Effector memory CD4-positive, alpha-beta T cell (primary cell): Measurements from ENCODE around the gene SMARCB1.

Experiments used
- DNase-seq, 3 donors: peaks; one replicate each; pipeline ENCODE4 v3.0.0-alpha.2; 2020
- H3K27ac ChIP-seq: 2 replicates; pipeline ENCODE4 v1.7.0; 2013; ENCODE audit warnings: mild to moderate bottlenecking, low read length, moderate library complexity; ENCODE audit not compliant: insufficient read depth, poor library complexity, severe bottlenecking
- H3K27me3 ChIP-seq: replicated peaks from 2 replicates; pipeline ENCODE4 v1.7.0; 2013; ENCODE audit warnings: mild to moderate bottlenecking, low read length; ENCODE audit not compliant: insufficient read depth, control insufficient read depth, poor library complexity, severe bottlenecking
- H3K36me3 ChIP-seq: 2 replicates; pipeline ENCODE4 v1.7.0; 2013; ENCODE audit warnings: mild to moderate bottlenecking, low read length, moderate library complexity; ENCODE audit not compliant: control insufficient read depth, insufficient read depth
- H3K4me1 ChIP-seq: 2 replicates; pipeline ENCODE4 v1.7.0; 2013; ENCODE audit warnings: low read length, mild to moderate bottlenecking; ENCODE audit not compliant: control insufficient read depth, insufficient read depth, poor library complexity, severe bottlenecking
- H3K4me3 ChIP-seq: 2 replicates; pipeline ENCODE4 v1.7.0; 2013; ENCODE audit warnings: low read length, low read depth, mild to moderate bottlenecking; ENCODE audit not compliant: insufficient read depth, poor library complexity, severe bottlenecking
- H3K9me3 ChIP-seq: 2 replicates; pipeline ENCODE4 v1.7.0; 2013; ENCODE audit warnings: mild to moderate bottlenecking, low read length, moderate library complexity; ENCODE audit not compliant: control insufficient read depth

The SMARCB1 gene

DNA sequence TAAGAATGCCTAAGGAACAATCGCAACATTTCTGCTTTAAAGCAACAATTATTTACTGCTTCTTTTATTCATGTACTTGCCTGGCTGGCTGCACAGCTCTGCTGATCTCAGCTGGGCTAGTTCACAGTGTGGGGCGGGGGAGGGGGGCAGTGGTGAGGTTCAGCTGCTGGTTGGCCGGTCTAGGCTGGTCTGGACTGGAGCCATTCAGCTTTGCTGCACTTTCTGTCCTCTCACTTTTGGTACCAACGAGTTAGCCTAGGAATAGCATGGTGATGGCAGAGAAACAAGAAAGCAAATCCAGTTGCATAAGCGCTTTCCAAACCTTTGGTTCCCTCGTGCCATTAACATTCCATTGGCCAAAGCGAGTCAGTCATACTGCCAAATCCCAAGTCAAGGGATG, 91.5 kb downstream of the SMARCB1 start:
- Histone ChIP-seq H3K36me3 (peaks cover 5% of the 10 kb centered on the region), H3K4me1 (no peaks in the 10 kb centered on the region), H3K4me3 (no peak overlapping the region), H3K27ac (no peak overlapping the region), H3K27me3 (no peaks in the 10 kb centered on the region), H3K9me3 (no peaks in the 10 kb centered on the region)
- no peak for DNase-seq

DNA sequence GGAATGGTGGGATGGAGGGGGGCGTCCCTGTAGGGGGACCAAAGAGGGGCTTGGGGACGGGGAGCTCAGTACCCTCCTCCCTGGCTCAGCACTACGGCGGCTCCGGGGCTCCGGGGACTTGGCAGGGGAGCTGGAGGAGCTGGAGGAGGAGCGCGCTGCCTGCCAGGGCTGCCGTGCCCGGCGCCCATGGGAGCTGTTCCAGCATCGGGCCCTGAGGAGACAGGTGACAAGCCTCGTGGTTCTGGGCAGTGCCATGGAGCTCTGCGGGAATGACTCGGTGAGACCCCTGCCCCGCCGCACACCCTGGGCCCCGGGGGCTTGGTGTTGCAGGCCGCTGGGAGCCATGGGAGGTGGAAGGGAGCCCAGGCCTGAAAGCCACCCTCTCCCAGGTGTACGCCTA, 95.6 kb downstream of the SMARCB1 start:
- H3K27me3 ChIP-seq, result no peaks in the 10 kb centered on the region
- no peaks in the 10 kb centered on the region for H3K4me1 ChIP-seq
- H3K9me3 ChIP-seq, result no peaks in the 10 kb centered on the region
- no peaks in the 10 kb centered on the region for H3K36me3 ChIP-seq
- DNase-seq, result no peak
- H3K4me3 ChIP-seq, result no peak overlapping the region
- no peak overlapping the region for H3K27ac ChIP-seq

DNA sequence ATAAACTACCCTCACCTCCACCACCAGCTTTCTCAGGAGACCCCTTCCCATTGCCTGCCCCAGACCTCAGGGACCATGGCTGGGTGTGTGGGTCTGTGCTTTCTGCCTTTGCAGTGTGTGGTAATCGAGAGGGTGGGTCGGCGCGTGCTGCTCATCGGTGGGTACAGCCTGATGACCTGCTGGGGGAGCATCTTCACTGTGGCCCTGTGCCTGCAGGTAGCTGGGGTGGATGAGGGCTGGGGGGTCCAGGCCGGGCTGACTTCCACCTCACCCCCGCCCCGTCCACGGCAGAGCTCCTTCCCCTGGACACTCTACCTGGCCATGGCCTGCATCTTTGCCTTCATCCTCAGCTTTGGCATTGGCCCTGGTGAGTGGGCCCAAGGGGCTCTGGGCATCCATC, 96.9 kb downstream of the SMARCB1 start:
- Histone ChIP-seq H3K4me1 (no peaks in the 10 kb centered on the region), H3K27ac (no peak overlapping the region), H3K9me3 (no peaks in the 10 kb centered on the region), H3K36me3 (no peaks in the 10 kb centered on the region), H3K4me3 (no peak overlapping the region), H3K27me3 (no peaks in the 10 kb centered on the region)
- DNase-seq, result no peak

DNA sequence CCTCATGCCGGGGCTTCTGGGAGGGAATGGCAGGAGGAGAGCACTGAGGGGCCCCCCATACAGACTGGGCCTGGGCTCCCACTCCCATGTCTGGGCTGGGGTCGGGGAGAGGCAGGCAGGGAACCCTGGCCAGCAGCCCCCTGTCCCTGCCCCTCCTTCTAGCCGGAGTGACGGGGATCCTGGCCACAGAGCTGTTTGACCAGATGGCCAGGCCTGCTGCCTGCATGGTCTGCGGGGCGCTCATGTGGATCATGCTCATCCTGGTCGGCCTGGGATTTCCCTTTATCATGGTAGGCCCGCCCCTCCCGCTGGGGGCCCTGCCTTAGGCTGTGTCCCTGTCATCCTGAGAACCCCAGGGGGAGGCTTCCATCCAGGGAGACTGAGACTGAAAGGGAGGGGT, 97.4 kb downstream of the SMARCB1 start:
- no peaks in the 10 kb centered on the region for H3K9me3 ChIP-seq
- no peak overlapping the region for H3K27ac ChIP-seq
- H3K27me3 ChIP-seq, result no peaks in the 10 kb centered on the region
- no peak for DNase-seq
- H3K36me3 ChIP-seq, result no peaks in the 10 kb centered on the region
- H3K4me3 ChIP-seq, result no peak overlapping the region
- no peaks in the 10 kb centered on the region for H3K4me1 ChIP-seq
